HG02981 (cell line): Measurements from ENCODE around the gene AOPEP.
A peak's percentile ranks its signal among the peaks of the same experiment; 100 is the strongest.

Experiments used
- ATAC-seq: cut with Tn5 transposase; IDR thresholded peaks from one replicate; pipeline ENCODE4 v1.9.1; 2021; ENCODE audit warnings: mild to moderate bottlenecking, moderate library complexity; ENCODE audit not compliant: unreplicated experiment

The AOPEP gene

GRCh38 chr9:94911986-94912635, 185.6 kb downstream of the AOPEP start:
- ATAC-seq, result no peak

- ATAC-seq, result no peak
Observed at GRCh38 chr9:94912700-94913249, 186.3 kb downstream of the AOPEP start.

- no peak for ATAC-seq
Observed at GRCh38 chr9:94913550-94913949, 187.1 kb downstream of the AOPEP start.

- ATAC-seq, result no peak
Observed at GRCh38 chr9:94915476-94916450, 189.3 kb downstream of the AOPEP start.

- ATAC-seq, result no peak
Observed at GRCh38 chr9:94916956-94917355, 190.5 kb downstream of the AOPEP start.

- ATAC-seq, result peak; percentile 47
Observed at GRCh38 chr9:94918038-94918753, 191.7 kb downstream of the AOPEP start.

- no peak for ATAC-seq
Observed at GRCh38 chr9:94919376-94920098, 193.0 kb downstream of the AOPEP start.

- no peak for ATAC-seq
Observed at GRCh38 chr9:94920420-94921091, 194.1 kb downstream of the AOPEP start.

- ATAC-seq, result no peak
Observed at GRCh38 chr9:94921092-94921471, 194.6 kb downstream of the AOPEP start.

GRCh38 chr9:94921656-94922055, 195.2 kb downstream of the AOPEP start:
- no peak for ATAC-seq

GRCh38 chr9:94922098-94922607, 195.7 kb downstream of the AOPEP start:
- no peak for ATAC-seq

- no peak for ATAC-seq
Observed at GRCh38 chr9:94922691-94923107, 196.2 kb downstream of the AOPEP start.

- no peak for ATAC-seq
Observed at GRCh38 chr9:94923326-94924089, 197.0 kb downstream of the AOPEP start.

GRCh38 chr9:94925751-94926430, 199.4 kb downstream of the AOPEP start:
- ATAC-seq, result no peak

GRCh38 chr9:94926431-94926800, 199.9 kb downstream of the AOPEP start:
- ATAC-seq, result no peak

- no peak for ATAC-seq
Observed at GRCh38 chr9:94927048-94927761, 200.7 kb downstream of the AOPEP start.

GRCh38 chr9:94927762-94928670, 201.5 kb downstream of the AOPEP start:
- no peak for ATAC-seq
